Measurements from ENCODE around the gene TSPAN10. TPM values are rescaled to one million over a fixed set of nuclear protein-coding genes. Genes with fewer than 3 reads are reported as not detected.
A peak's percentile ranks its signal among the peaks of the same experiment; 100 is the strongest.

Gene TSPAN10
- total RNA-seq, 1 donor from 2014 or later, result 1.1 TPM

DNA sequence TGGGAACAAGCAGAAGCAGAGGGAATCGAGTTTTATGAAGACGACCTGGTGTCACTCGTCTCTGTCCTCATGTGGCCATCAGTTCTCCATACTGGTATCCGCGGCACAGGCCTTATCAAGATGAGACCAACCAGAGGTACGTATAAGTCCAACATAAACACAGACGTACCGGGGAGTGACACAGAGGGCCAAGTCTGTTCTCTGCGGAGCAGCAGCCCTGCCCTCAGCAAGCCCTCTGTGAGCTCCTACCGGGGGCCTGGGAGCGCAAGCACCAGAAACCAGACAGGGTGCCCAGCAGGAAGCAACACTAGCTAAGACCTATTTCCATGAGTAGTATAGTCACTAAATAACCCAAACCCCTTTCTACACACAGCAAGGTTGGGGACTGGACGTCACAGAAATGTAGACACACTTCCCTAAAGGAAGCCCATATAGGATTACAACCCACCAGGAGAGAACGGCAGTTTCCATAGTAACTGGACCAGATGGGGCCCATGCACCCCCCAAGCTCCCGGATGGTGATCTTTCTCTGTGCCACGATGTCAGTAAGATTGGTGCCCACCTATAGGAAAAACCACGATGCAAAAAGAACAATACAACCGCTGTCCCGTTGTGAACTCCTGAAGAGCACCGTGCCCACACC is 45.7 kb downstream of the TSPAN10 start:
- no peaks in the 10 kb centered on the region for H3K9me3 ChIP-seq
- intact Hi-C loops (cut with DNase I), result no loop called here
- peaks cover 29% of the 10 kb centered on the region for H3K4me1 ChIP-seq
- TF ChIP-seq, protein P1, sequence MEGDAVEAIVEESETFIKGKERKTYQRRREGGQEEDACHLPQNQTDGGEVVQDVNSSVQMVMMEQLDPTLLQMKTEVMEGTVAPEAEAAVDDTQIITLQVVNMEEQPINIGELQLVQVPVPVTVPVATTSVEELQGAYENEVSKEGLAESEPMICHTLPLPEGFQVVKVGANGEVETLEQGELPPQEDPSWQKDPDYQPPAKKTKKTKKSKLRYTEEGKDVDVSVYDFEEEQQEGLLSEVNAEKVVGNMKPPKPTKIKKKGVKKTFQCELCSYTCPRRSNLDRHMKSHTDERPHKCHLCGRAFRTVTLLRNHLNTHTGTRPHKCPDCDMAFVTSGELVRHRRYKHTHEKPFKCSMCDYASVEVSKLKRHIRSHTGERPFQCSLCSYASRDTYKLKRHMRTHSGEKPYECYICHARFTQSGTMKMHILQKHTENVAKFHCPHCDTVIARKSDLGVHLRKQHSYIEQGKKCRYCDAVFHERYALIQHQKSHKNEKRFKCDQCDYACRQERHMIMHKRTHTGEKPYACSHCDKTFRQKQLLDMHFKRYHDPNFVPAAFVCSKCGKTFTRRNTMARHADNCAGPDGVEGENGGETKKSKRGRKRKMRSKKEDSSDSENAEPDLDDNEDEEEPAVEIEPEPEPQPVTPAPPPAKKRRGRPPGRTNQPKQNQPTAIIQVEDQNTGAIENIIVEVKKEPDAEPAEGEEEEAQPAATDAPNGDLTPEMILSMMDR (IDR thresholded peaks at IDR 0.05), result no peak
- H3K36me3 ChIP-seq, result peaks cover 26% of the 10 kb centered on the region
- no peak for DNase-seq
- H3K27me3 ChIP-seq (ENCODE audit: low read depth), result no peaks in the 10 kb centered on the region
- no peak for ATAC-seq
- H3K4me3 ChIP-seq, result peak overlapping the region; percentile 98
- peak overlapping the region; percentile 93 for H3K27ac ChIP-seq

DNA sequence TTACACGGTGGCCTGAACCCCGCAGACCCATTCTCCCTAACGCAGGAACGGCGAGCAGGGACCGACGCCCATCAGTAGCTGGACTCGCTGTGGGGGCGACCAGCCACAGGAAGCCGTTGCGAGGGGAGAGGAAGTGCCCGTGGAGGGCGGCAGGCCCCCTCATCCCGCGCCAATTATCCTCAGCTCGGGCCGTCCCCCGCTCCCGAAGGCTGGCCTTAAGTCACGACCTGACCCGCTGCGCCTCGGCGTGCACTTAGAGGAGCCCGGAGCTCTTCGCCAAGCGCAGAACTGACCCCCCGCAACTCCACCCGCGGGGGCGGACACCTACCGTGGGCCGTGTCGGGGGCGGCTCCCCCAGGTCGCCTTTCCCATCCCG is 46.2 kb downstream of the TSPAN10 start:
- Histone ChIP-seq H3K36me3 (peaks cover 31% of the 10 kb centered on the region), H3K9me3 (no peaks in the 10 kb centered on the region)

DNA sequence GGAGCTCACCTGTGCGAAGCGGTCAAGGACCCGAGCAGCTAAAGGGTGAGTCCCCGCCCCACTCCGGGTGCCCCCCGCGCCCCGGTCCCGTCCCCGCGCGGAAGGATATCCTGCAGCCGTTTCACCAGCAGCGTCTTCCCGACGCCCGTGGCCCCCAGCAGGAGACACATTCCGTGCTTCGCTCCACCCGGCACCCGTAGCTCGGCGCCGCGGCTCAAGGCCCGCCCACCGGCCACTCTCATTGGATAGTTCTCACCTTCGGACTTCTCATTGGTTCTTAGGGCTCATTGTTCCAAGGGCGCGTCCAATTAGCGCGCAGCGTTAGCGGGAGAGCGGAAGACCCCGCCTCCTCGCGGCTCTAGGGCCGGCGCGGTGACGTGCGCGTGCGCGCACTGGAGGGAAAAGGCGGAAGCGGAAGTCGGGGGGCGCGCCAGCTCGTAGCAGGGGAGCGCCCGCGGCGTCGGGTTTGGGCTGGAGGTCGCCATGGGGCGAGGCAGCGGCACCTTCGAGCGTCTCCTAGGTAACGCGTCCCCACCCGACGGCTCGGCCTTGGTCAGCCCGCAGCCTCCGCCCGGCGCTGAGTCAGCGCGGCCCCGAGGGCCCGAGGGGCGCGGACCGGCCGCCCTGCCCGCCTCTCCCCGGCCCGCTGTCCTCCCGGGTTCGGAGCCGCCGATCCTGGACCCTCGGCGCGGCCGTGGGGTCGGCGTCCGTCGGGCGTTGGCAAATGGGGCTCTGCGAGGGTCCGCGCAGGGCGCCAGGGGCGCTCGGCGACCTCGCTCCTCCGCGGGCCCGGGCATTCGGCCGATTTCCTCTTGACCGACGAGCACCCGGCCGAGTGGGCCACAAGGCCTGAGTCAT is 46.8 kb downstream of the TSPAN10 start, which contains the start of the genes ARL16 and HGS:
Gene ARL16, minus strand, starts transcription at position 214 of the 858 bp plus-strand sequence. Its CDS starts 44 bp downstream, at position 170.
Gene HGS, plus strand, starts transcription at position 428 of the 858 bp plus-strand sequence. Its CDS starts 56 bp downstream, at position 484.
- ATAC-seq (peak; percentile 98 to 99), DNase-seq (peak; percentile 98)
- no peaks in the 10 kb centered on the region for H3K27me3 ChIP-seq (ENCODE audit: low read depth)
- H3K4me3 ChIP-seq, result peak within 1 kb of the TSS; percentile 98
- peak within 1 kb of the TSS; percentile 93 for H3K27ac ChIP-seq
- no peaks in the 10 kb centered on the region for H3K9me3 ChIP-seq
- H3K36me3 ChIP-seq, result peaks cover 38% of the 10 kb centered on the region
- intact Hi-C loops (cut with DNase I), result no loop called here
- TF ChIP-seq, protein P1 (IDR thresholded peaks at IDR 0.05), result no peak
- peaks cover 29% of the 10 kb centered on the region for H3K4me1 ChIP-seq

More for the DNA sequence above, 46.2 kb downstream of the TSPAN10 start:
- Histone ChIP-seq H3K27me3 (ENCODE audit: low read depth) (no peaks in the 10 kb centered on the region), H3K27ac (peak overlapping the region; percentile 93), H3K4me3 (peak overlapping the region; percentile 98), H3K4me1 (peaks cover 29% of the 10 kb centered on the region)
- intact Hi-C loops (cut with DNase I), result no loop called here
- DNase-seq, result no peak
- TF ChIP-seq, protein P1 (IDR thresholded peaks at IDR 0.05), result no peak
- peak in 1 of 2 donors; percentile 42 for ATAC-seq

DNA sequence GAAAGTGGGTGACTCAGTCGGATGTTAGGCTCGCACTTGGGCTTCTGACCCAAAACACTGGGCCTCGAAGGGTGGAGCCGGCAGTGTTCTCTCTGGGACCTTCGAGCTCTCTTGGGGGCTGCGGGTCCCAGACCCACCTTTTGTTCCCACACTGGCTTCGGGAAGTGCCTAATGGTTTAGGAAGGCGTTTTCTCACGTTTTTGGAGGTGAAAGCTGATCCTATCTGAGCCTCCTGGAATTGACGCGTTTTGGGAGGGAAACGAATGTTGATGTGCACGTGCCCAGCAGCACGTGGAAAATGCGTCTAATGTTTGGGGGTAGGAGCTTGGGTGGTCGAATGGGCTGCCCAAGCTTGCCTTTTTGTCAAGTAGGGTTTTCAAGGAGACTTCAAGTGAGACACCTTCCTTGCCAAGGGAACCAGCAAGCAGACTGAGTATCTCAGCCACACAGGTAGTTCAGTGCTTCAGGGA is 47.5 kb downstream of the TSPAN10 start:
- ATAC-seq (no peak), DNase-seq (no peak)
- TF ChIP-seq, protein P1 (IDR thresholded peaks at IDR 0.05), result no peak

DNA sequence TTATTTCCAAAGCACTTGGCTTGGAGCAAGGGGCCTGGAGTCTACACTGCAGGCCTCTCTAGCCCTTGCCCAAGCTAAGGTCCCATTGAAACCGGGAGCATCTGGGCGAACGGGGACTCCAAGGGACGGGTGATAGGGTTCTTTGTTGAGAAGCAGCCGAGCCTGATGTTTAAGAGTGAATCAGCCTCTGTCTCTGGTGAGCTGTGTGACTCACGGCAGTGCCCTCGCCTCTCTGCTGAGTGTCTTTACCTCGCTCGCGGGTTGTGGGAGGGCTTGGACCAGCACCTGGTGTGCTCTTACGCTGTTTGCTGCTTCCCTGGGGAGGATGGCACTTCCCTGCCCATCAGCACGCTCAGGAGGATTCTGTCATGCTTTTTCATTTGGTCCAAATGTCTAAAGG is 48.1 kb downstream of the TSPAN10 start:
- DNase-seq (no peak), ATAC-seq (no peak)
- H3K27ac ChIP-seq, result peak overlapping the region; percentile 93
- TF ChIP-seq, protein P1 (IDR thresholded peaks at IDR 0.05), result no peak
- no peaks in the 10 kb centered on the region for H3K27me3 ChIP-seq (ENCODE audit: low read depth)
- intact Hi-C loops (cut with DNase I), result no loop called here
- H3K9me3 ChIP-seq, result no peaks in the 10 kb centered on the region
- H3K36me3 ChIP-seq, result peaks cover 51% of the 10 kb centered on the region
- peak overlapping the region; percentile 98 for H3K4me3 ChIP-seq
- H3K4me1 ChIP-seq, result peaks cover 29% of the 10 kb centered on the region

More for the DNA sequence above, 47.5 kb downstream of the TSPAN10 start:
- Histone ChIP-seq H3K27ac (peak overlapping the region; percentile 93), H3K9me3 (no peaks in the 10 kb centered on the region), H3K4me3 (peak overlapping the region; percentile 98), H3K4me1 (peaks cover 29% of the 10 kb centered on the region), H3K27me3 (ENCODE audit: low read depth) (no peaks in the 10 kb centered on the region), H3K36me3 (peaks cover 44% of the 10 kb centered on the region)
- intact Hi-C loops (cut with DNase I), result no loop called here
